Right atrium auricular region (tissue), 2 donors: ENCODE results near the gene RIOK3. TPM values are rescaled to one million over a fixed set of nuclear protein-coding genes. Genes with fewer than 3 reads are reported as not detected.

Experiments
- DNase-seq: peaks from one replicate; pipeline ENCODE4 v3.0.0-alpha.2; 2019; ENCODE audit warnings: low spot score
- H3K27ac ChIP-seq, 2 donors: fragments of 200-600 bp; sonication (generic); 1 replicate in 1 of 2; 2 replicates in 1 of 2; pipeline ENCODE4 v1.5.1; 2016 to 2019
- H3K27me3 ChIP-seq, 2 donors: fragments of 200-600 bp; sonication (generic); one replicate each; pipeline versions ENCODE4 v1.5.1 to v1.6.0; 2017 to 2019
- H3K36me3 ChIP-seq: fragments of 200-600 bp; sonication (generic); one replicate; pipeline ENCODE4 v1.5.1; 2016
- H3K4me1 ChIP-seq, 2 donors: fragments of 200-600 bp; sonication (generic); one replicate each; pipeline versions ENCODE4 v1.5.1 to v1.6.0; 2017 to 2019
- H3K4me3 ChIP-seq, 2 donors: fragments of 200-600 bp; sonication (generic); 1 replicate in 1 of 2; 2 replicates in 1 of 2; pipeline ENCODE4 v1.5.1; 2017 to 2019; ENCODE audit warnings: mild to moderate bottlenecking in 1 of 2, moderate library complexity in 1 of 2
- H3K9me3 ChIP-seq, 2 donors: fragments of 200-600 bp; sonication (generic); one replicate each; pipeline ENCODE4 v1.5.1; 2019
- CTCF ChIP-seq, 2 donors: fragments of 200-600 bp; sonication (generic); IDR thresholded peaks; one replicate each; pipeline ENCODE4 v1.5.1; 2019; ENCODE audit warnings: antibody characterized with exemption in 2 of 2
- total RNA-seq, 2 donors: library from RNA; depleted of rRNA; stranded (reverse); fragments of >200 nt; gene quantifications; one replicate each; pipeline ENCODE4 v1.1.0, GENCODE V29; 2016

Gene RIOK3
- total RNA-seq, result 10 to 100 TPM; 39.2 to 47.2 TPM

- no peaks in the 10 kb centered on the region for H3K9me3 ChIP-seq
- peak; percentile 98 for DNase-seq
- H3K27me3 ChIP-seq, result no peaks in the 10 kb centered on the region
- H3K36me3 ChIP-seq, result no peaks in the 10 kb centered on the region
- TF ChIP-seq CTCF (IDR thresholded peaks at IDR 0.05), result no peak
- peak within 1 kb of the TSS; percentile 91 to 95 for H3K27ac ChIP-seq
- peak within 1 kb of the TSS; percentile 84 to 86 for H3K4me3 ChIP-seq
- H3K4me1 ChIP-seq, result peaks cover 0 to 40% of the 10 kb centered on the region in 2 donors
These were observed at the start of gene RIOK3 for GRCh38 chr18:23452728-23453679. Gene RIOK3, plus strand, starts transcription at chr18:23453287. Its CDS starts 153 bp downstream, at chr18:23453440.

- Histone ChIP-seq H3K36me3 (no peaks in the 10 kb centered on the region), H3K4me3 (no peak overlapping the region), H3K4me1 (peaks cover 0 to 7% of the 10 kb centered on the region in 2 donors), H3K27ac (no peak overlapping the region), H3K9me3 (no peaks in the 10 kb centered on the region), H3K27me3 (no peaks in the 10 kb centered on the region)
- no peak for TF ChIP-seq CTCF (IDR thresholded peaks at IDR 0.05)
- DNase-seq, result no peak
These were observed 49.8 kb upstream of the RIOK3 start for GRCh38 chr18:23403310-23403709.

- Histone ChIP-seq H3K9me3 (no peaks in the 10 kb centered on the region), H3K4me1 (peaks cover 0 to 7% of the 10 kb centered on the region in 2 donors), H3K4me3 (no peak overlapping the region), H3K36me3 (no peaks in the 10 kb centered on the region), H3K27ac (no peak overlapping the region), H3K27me3 (no peaks in the 10 kb centered on the region)
- TF ChIP-seq CTCF (IDR thresholded peaks at IDR 0.05), result no peak
- DNase-seq, result no peak
These were observed 47.5 kb upstream of the RIOK3 start for GRCh38 chr18:23405636-23406035.

- no peak for DNase-seq
- Histone ChIP-seq H3K36me3 (no peaks in the 10 kb centered on the region), H3K4me3 (no peak overlapping the region), H3K9me3 (no peaks in the 10 kb centered on the region), H3K27me3 (no peaks in the 10 kb centered on the region), H3K27ac (no peak overlapping the region), H3K4me1 (peaks cover 0 to 7% of the 10 kb centered on the region in 2 donors)
- no peak for TF ChIP-seq CTCF (IDR thresholded peaks at IDR 0.05)
These were observed 46.8 kb upstream of the RIOK3 start for GRCh38 chr18:23406271-23406787.

GRCh38 chr18:23412351-23412964 is 40.6 kb upstream of the RIOK3 start:
- H3K9me3 ChIP-seq, result no peaks in the 10 kb centered on the region

More at GRCh38 chr18:23412351-23412964, 40.6 kb upstream of the RIOK3 start:
- Histone ChIP-seq H3K27me3 (no peaks in the 10 kb centered on the region), H3K36me3 (no peaks in the 10 kb centered on the region), H3K4me3 (no peak overlapping the region), H3K27ac (no peak overlapping the region), H3K4me1 (peaks cover 0 to 5% of the 10 kb centered on the region in 2 donors)
- TF ChIP-seq CTCF (IDR thresholded peaks at IDR 0.05), result no peak
- no peak for DNase-seq
